Caco-2 (cell line): Measurements from ENCODE around the gene CDK5R1. TPM values are rescaled to one million over a fixed set of nuclear protein-coding genes. Genes with fewer than 3 reads are reported as not detected.

Source experiments
- BruUV-seq: library from RNA; stranded (reverse); fragments of 400-500 nt; replicated peaks from 2 replicates; lab custom pipeline; 2021; lab: Mats Ljungman, UMichigan
- CTCF ChIA-PET: fragments of 300-600 bp; sonication (Branson Sonifier 250); formaldehyde crosslinking; loops from one replicate; lab custom pipeline; 2022; ENCODE audit warnings: antibody characterized with exemption; lab: Charles Lee
- POLR2A ChIA-PET: fragments of 300-600 bp; sonication (Branson Sonifier 250); formaldehyde crosslinking; loops from one replicate; lab custom pipeline; 2022; ENCODE audit warnings: antibody characterized with exemption; lab: Charles Lee
- DNase-seq, 2 experiments: peaks; one replicate each; pipeline versions ENCODE4 v3.0.0 to v3.0.0-alpha.2; 2020 to 2022
- H3K27me3 ChIP-seq: replicated peaks from 2 replicates; pipeline ENCODE4 v1.6.0; 2011; ENCODE audit warnings: low read length; ENCODE audit not compliant: control insufficient read depth, insufficient read depth
- H3K36me3 ChIP-seq: 2 replicates; pipeline ENCODE4 v1.5.1; 2011; ENCODE audit warnings: low read length; ENCODE audit not compliant: control insufficient read depth, insufficient read depth
- H3K4me1 ChIP-seq: fragments of 250-450 bp; sonication (Bioruptor Pico); 2 replicates; pipeline ENCODE4 v1.5.1; 2020; ENCODE audit warnings: mild to moderate bottlenecking
- H3K4me3 ChIP-seq: 2 replicates; pipeline ENCODE4 v1.5.1; 2011; ENCODE audit warnings: low read depth, mild to moderate bottlenecking, control low read depth, low read length
- H3K9me3 ChIP-seq: fragments of 250-450 bp; sonication (Bioruptor Pico); 2 replicates; pipeline ENCODE4 v1.5.1; 2020; ENCODE audit warnings: mild to moderate bottlenecking, moderate library complexity
- H3K27ac Mint-ChIP-seq: one replicate; pipeline ENCODE4 v1.8.0; 2022; ENCODE audit warnings: mixed read lengths; ENCODE audit not compliant: unreplicated experiment
- H3K27me3 Mint-ChIP-seq: one replicate; pipeline ENCODE4 v1.8.0; 2022; ENCODE audit warnings: mixed read lengths; ENCODE audit not compliant: insufficient read depth, unreplicated experiment
- H3K36me3 Mint-ChIP-seq: one replicate; pipeline ENCODE4 v1.8.0; 2022; ENCODE audit warnings: mild to moderate bottlenecking, mixed read lengths; ENCODE audit not compliant: insufficient read depth, unreplicated experiment
- H3K4me1 Mint-ChIP-seq: one replicate; pipeline ENCODE4 v1.8.0; 2022; ENCODE audit warnings: low read depth, mixed read lengths; ENCODE audit not compliant: unreplicated experiment
- H3K4me3 Mint-ChIP-seq: one replicate; pipeline ENCODE4 v1.8.0; 2022; ENCODE audit warnings: mild to moderate bottlenecking, moderate library complexity, mixed read lengths; ENCODE audit not compliant: unreplicated experiment
- H3K9me3 Mint-ChIP-seq: one replicate; pipeline ENCODE4 v1.8.0; 2022; ENCODE audit warnings: mixed read lengths; ENCODE audit not compliant: unreplicated experiment
- intact Hi-C: fragments of 100-400 bp; cut with micrococcal nuclease; formaldehyde crosslinking; loops from one replicate; pipeline ENCODE4 v1.10.0; 2022; ENCODE audit not compliant: unreplicated experiment
- total RNA-seq: library from RNA; stranded (reverse); gene quantifications from 2 replicates; pipeline ENCODE4 v1.2.3, GENCODE V29; 2022
- TF ChIP-seq, protein P1 (sequence below), 2 experiments: fragments of 200-600 bp in 1 of 2; IDR thresholded peaks; 1 replicate in 1 of 2; 2 replicates in 1 of 2; pipeline versions ENCODE4 v1.5.1 to v1.8.0; 2011 to 2022; ENCODE audit warnings: antibody characterized with exemption in 1 of 2, control low read depth in 1 of 2, inconsistent platforms in 1 of 2, low read depth in 1 of 2, low read length in 1 of 2, mild to moderate bottlenecking in 1 of 2, moderate library complexity in 1 of 2; ENCODE audit not compliant: insufficient read depth in 1 of 2, severe bottlenecking in 1 of 2, unreplicated experiment in 1 of 2

The CDK5R1 gene
- total RNA-seq, 1 experiment from 2014 or later, result 6.6 TPM

DNA sequence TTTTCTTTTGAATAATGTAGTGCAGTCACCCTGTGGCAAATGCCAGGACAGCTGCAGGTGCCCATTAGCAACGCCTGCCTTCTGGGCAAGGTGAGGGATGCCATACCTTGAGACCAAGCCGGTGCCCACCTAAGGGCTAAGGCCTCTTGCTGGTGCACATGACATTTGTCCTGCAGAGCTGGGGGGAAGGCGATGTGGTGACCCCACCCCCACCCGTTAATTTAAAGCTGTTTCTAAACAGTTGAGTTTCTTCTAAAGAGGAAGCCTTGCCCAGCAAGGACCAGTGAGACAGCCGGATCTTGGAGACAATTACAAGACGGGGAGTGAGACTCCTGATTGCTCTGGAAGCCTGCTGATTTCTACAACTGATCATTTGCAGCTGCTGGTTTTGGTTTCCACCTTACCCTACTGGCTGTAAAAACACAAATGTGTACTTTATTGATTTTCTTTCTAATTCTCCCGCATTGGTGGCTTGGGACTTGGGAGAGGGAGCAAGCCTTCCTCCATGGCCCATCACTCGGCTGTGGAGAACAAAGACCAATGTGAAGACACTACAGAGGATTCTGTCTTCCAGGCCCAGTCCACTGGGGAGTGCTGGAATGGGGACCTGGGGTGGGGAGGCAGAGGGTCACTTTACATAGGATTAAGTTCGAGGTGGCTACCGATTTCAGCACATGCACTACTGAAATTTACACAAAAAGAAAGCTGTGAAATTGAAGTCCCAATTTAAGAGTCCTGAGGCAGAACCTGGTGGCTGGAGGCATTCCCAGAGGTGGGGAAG, 2.7 kb downstream of the CDK5R1 start:
- Mint-ChIP-seq H3K27me3 (no peaks in the 10 kb centered on the region), H3K4me1 (peaks cover 18% of the 10 kb centered on the region), H3K4me3 (peak overlapping the region; percentile 88), H3K27ac (peak overlapping the region; percentile 79), H3K36me3 (peaks cover 68% of the 10 kb centered on the region), H3K9me3 (no peaks in the 10 kb centered on the region)
- Histone ChIP-seq H3K27me3 (no peaks in the 10 kb centered on the region), H3K4me1 (peaks cover 18% of the 10 kb centered on the region), H3K4me3 (no peak overlapping the region), H3K9me3 (no peaks in the 10 kb centered on the region), H3K36me3 (no peaks in the 10 kb centered on the region)
- intact Hi-C loops, result no loop called here
- ChIA-PET CTCF (interaction anchor here (1.1 kb wide), 1 partner anchor 45 kb away, joined by 3 read pairs; the partner anchor contains the start of gene PSMD11), POLR2A (interaction anchor here (0.6 kb wide), 1 partner anchor 15 kb away, joined by 3 read pairs; no protein-coding TSS in a partner anchor)
- TF ChIP-seq, protein P1, sequence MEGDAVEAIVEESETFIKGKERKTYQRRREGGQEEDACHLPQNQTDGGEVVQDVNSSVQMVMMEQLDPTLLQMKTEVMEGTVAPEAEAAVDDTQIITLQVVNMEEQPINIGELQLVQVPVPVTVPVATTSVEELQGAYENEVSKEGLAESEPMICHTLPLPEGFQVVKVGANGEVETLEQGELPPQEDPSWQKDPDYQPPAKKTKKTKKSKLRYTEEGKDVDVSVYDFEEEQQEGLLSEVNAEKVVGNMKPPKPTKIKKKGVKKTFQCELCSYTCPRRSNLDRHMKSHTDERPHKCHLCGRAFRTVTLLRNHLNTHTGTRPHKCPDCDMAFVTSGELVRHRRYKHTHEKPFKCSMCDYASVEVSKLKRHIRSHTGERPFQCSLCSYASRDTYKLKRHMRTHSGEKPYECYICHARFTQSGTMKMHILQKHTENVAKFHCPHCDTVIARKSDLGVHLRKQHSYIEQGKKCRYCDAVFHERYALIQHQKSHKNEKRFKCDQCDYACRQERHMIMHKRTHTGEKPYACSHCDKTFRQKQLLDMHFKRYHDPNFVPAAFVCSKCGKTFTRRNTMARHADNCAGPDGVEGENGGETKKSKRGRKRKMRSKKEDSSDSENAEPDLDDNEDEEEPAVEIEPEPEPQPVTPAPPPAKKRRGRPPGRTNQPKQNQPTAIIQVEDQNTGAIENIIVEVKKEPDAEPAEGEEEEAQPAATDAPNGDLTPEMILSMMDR (IDR thresholded peaks at IDR 0.05; ENCODE audit: insufficient read depth in 1 of 2, low read depth in 1 of 2, low read length in 1 of 2, severe bottlenecking in 1 of 2, unreplicated experiment in 1 of 2), result no peak
- no TSS peak for BruUV-seq
- no peak for DNase-seq

DNA sequence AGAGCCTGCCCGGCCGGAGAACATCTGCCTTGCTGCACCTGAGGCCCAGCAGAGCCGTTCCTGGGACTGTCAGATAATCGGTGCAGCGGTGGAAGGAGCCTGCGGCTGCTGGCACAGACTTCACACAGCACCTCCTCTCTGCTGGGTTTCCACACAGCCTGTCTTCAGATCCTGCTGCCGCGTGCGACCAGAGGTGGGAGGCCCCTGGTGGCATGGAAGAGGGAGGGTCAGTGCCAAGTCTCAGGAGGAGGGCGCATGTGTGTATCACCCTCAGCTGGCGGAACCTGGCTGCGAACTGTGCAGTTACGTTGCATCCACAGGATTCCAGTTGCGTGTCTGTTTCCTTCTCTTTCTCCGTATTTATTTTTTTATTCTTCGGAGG, 3.3 kb downstream of the CDK5R1 start:
- Mint-ChIP-seq H3K4me1 (peaks cover 18% of the 10 kb centered on the region), H3K36me3 (peaks cover 71% of the 10 kb centered on the region), H3K27me3 (no peaks in the 10 kb centered on the region), H3K27ac (no peak overlapping the region), H3K4me3 (no peak overlapping the region), H3K9me3 (no peaks in the 10 kb centered on the region)
- Histone ChIP-seq H3K4me1 (peaks cover 18% of the 10 kb centered on the region), H3K4me3 (no peak overlapping the region), H3K9me3 (no peaks in the 10 kb centered on the region), H3K27me3 (no peaks in the 10 kb centered on the region), H3K36me3 (no peaks in the 10 kb centered on the region)
- TF ChIP-seq, protein P1 (IDR thresholded peaks at IDR 0.05; ENCODE audit: insufficient read depth in 1 of 2, low read depth in 1 of 2, low read length in 1 of 2, severe bottlenecking in 1 of 2, unreplicated experiment in 1 of 2), result no peak
- no TSS peak for BruUV-seq
- ChIA-PET POLR2A (no interaction called here), CTCF (no interaction called here)
- intact Hi-C loops, result no loop called here
- no peak for DNase-seq

DNA sequence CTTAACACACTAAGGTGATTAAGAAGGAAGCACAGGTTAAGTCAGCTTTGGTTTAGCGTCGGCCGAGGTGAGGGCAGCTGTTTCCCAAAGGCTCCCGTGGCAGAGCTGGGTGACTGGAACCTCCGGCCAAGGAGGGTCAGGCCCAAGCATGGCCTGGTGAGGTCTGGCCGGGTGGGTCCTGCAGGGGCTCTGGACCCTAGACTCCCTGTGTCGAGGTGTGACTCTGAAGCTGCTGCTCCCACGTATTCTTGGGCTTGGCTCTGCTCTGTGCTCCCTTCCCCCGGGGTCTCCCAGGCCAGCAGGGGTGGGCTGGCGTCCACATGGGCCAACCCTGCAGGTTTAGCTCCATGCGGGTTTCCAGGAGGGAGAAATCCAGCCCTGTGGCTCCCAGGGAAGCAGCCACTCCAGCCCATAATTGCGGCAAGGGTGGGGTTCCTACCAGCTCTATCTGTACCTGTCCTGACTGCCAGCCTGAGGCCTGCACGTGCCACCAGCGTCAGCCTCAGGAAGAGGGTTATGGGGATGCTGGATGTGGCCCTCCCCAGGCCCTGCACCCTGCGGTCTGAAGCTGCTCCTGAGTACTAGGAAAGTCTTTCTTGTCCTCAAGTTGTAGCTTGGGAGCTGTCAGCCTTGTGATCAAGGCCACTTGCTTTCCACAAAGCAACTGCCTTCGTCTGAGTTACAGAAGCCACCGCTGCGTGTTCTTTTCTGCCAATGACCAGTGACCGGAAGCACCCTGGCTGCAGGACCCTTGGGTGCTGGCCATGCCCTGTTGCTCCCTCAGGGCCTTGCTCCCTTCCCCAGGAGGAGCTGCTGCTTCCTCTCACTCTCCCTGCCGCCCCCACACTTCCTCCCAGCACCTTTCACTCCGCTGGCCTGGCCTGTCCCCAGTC, 4.8 kb downstream of the CDK5R1 start:
- DNase-seq, result no peak
- TF ChIP-seq, protein P1 (IDR thresholded peaks at IDR 0.05; ENCODE audit: insufficient read depth in 1 of 2, low read depth in 1 of 2, low read length in 1 of 2, severe bottlenecking in 1 of 2, unreplicated experiment in 1 of 2), result no peak
- H3K36me3 ChIP-seq, result no peaks in the 10 kb centered on the region
- Mint-ChIP-seq H3K9me3 (no peaks in the 10 kb centered on the region), H3K4me1 (peaks cover 12% of the 10 kb centered on the region), H3K36me3 (peaks cover 62% of the 10 kb centered on the region), H3K4me3 (no peak overlapping the region), H3K27ac (no peak overlapping the region), H3K27me3 (no peaks in the 10 kb centered on the region)
- H3K9me3 ChIP-seq, result no peaks in the 10 kb centered on the region
- BruUV-seq, result no TSS peak
- CTCF ChIA-PET, result interaction anchor here (0.6 kb wide), 1 partner anchor 386 kb away, joined by 3 read pairs; no protein-coding TSS in a partner anchor
- H3K4me3 ChIP-seq, result no peak overlapping the region
- intact Hi-C loops, result no loop called here
- peaks cover 8% of the 10 kb centered on the region; the same call in 1 of the 2 replicates for H3K4me1 ChIP-seq
- POLR2A ChIA-PET, result no interaction called here
- H3K27me3 ChIP-seq, result no peaks in the 10 kb centered on the region
